Measurements from ENCODE around the gene PAX5.

- TF ChIP-seq CTCF (IDR thresholded peaks at IDR 0.05), result no peak
- no peak for TF ChIP-seq POLR2A (IDR thresholded peaks at IDR 0.05)
Observed at GRCh38 chr9:36987409-36987808, 46.7 kb downstream of the PAX5 start.
